ENCODE results near the gene NOL6. TPM values are rescaled to one million over a fixed set of nuclear protein-coding genes. Genes with fewer than 3 reads are reported as not detected.

The NOL6 gene
- total and polyA plus RNA-seq, 2 of the 8 experiments (the other 6 are each of a cell fraction or from before 2014, with no cell fraction given) = 44.0 to 55.0 TPM

DNA sequence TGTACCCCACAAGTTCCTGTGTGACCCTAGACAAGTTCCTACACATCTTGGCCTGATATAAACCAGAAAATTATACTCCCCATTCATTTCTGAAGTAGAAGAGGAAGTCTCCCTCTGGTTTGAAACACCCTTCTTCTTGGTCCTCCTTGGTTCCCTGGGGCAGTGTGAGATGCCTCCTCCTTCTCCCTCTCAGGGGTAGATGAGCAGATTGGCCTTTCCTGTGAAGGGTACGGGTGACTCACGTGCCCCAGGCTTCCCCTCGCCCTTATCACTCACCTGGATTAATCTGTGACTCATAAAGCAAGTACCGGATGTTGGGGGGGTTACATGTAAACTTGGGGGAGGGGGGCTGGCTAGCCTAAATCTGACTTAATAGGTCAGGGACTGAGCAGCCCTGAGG is 15.3 kb downstream of the NOL6 start:
- ChIA-PET POLR2A (ENCODE audit: partially characterized antibody) (interaction anchor here (0.8 to 2.9 kb wide), 8 partner anchors 9 to 55 kb away, joined by 3 to 19 read pairs (median 4); partner anchors contain the start of genes AQP3 and NOL6), CTCF (ENCODE audit: partially characterized antibody) (interaction anchor here (0.7 to 21.6 kb wide), 8 partner anchors 4 to 83 kb away, joined by 3 to 358 read pairs (median 4); partner anchors contain the start of genes AQP3 and NOL6)
- Histone ChIP-seq H3K18ac (ENCODE audit: extremely low read depth, low read length) (no peak overlapping the region), H3K23me2 (ENCODE audit: low read depth, low read length) (0 out of 2 replicates have a peak, but pooled peaks cover 1% of the 10 kb centered on the region), H2BK20ac (ENCODE audit: low read length) (no peak overlapping the region), H3K14ac (ENCODE audit: insufficient read length) (no peak overlapping the region), H3K4ac (replicated peaks; ENCODE audit: insufficient read length, low read depth, low read length) (no peak overlapping the region), H2AFZ (ENCODE audit: low read length) (no peak overlapping the region), H2BK120ac (replicated peaks; ENCODE audit: low read depth, low read length) (no peak overlapping the region), H4K91ac (replicated peaks; ENCODE audit: insufficient read length, low read length) (no peak overlapping the region), H3K9me3 (ENCODE audit: insufficient read depth in 2 of 2, low read depth in 1 of 2, low read length in 1 of 2) (no peaks in the 10 kb centered on the region), H3K79me2 (ENCODE audit: control insufficient read depth in 1 of 2, insufficient read depth in 2 of 2, low read length in 2 of 2) (no peaks in the 10 kb centered on the region), H4K8ac (ENCODE audit: extremely low read depth, insufficient read depth, low read length) (no peak overlapping the region), H3K79me1 (ENCODE audit: low read depth, low read length) (no peaks in the 10 kb centered on the region), H2BK15ac (ENCODE audit: low read length) (no peak overlapping the region), H2BK12ac (ENCODE audit: low read depth, low read length) (no peak overlapping the region), H3K4me1 (replicated peaks in 1 of 4; ENCODE audit: control insufficient read depth in 3 of 4, insufficient read depth in 4 of 4, low read length in 3 of 4) (0 out of 7 replicates have a peak, but pooled peaks cover 0 to under 1% (median 0%) of the 10 kb centered on the region in 4 experiments), H2BK5ac (ENCODE audit: low read depth, low read length) (no peak overlapping the region), H3K4me3 (ENCODE audit: extremely low read depth in 1 of 4, insufficient read depth in 2 of 4, low read depth in 3 of 4, low read length in 4 of 4) (no peak overlapping the region), H3K9ac (replicated peaks in 1 of 4; ENCODE audit: extremely low read depth in 1 of 4, low read depth in 3 of 4, low read length in 3 of 4) (no peak overlapping the region), H4K5ac (ENCODE audit: insufficient read length, low read depth, low read length) (no peak overlapping the region), H3K27ac (ENCODE audit: low read depth, low read length) (no peak overlapping the region), H3K27me3 (replicated peaks in 1 of 4; ENCODE audit: control insufficient read depth in 3 of 4, extremely low read depth in 1 of 4, insufficient read depth in 3 of 4, low read length in 3 of 4) (no peaks in the 10 kb centered on the region), H3K56ac (replicated peaks; ENCODE audit: insufficient read length, low read depth, low read length) (no peak overlapping the region), H4K20me1 (replicated peaks in 1 of 2; ENCODE audit: control insufficient read depth in 1 of 2, insufficient read depth in 2 of 2, low read length in 2 of 2) (peaks cover 0 to 8% of the 10 kb centered on the region in 2 experiments), H3K36me3 (ENCODE audit: control insufficient read depth in 2 of 4, insufficient read depth in 4 of 4, low read length in 3 of 4) (peaks cover 11 to 26% (median 19%) of the 10 kb centered on the region in 4 experiments; a peak in 6 of 8 replicates), H3K23ac (ENCODE audit: insufficient read length) (no peak overlapping the region), H2AK5ac (ENCODE audit: low read depth, low read length) (no peak overlapping the region), H3K4me2 (ENCODE audit: insufficient read depth in 1 of 2, low read depth in 2 of 2, low read length in 2 of 2) (no peak overlapping the region)
- TF ChIP-seq HDAC6 (IDR thresholded peaks at IDR 0.05; ENCODE audit: low read depth, low read length) = no peak
- no peak for TF ChIP-seq TBP (IDR thresholded peaks at IDR 0.05; ENCODE audit: low read depth, low read length)
- TF ChIP-seq PHF8 (conservative IDR thresholded peaks at IDR 0.05; ENCODE audit: low read depth, low read length) = no peak
- no peak for TF ChIP-seq CBX8 (IDR thresholded peaks at IDR 0.05; ENCODE audit: borderline replicate concordance, low read depth, low read length)
- TF ChIP-seq TCF12 (IDR thresholded peaks at IDR 0.05; ENCODE audit: low read depth, low read length) = no peak
- TF ChIP-seq FOSL1 (IDR thresholded peaks at IDR 0.05; ENCODE audit: insufficient read depth, low read depth, low read length) = no peak
- no peak for TF ChIP-seq SIRT6 (IDR thresholded peaks at IDR 0.05; ENCODE audit: low read length)
- no peak for TF ChIP-seq JUND (IDR thresholded peaks at IDR 0.05; ENCODE audit: low read length)
- no peak for TF ChIP-seq SAP30 (IDR thresholded peaks at IDR 0.05; ENCODE audit: insufficient read depth, insufficient replicate concordance, low read length)
- no peak for TF ChIP-seq TAF1 (IDR thresholded peaks at IDR 0.05; ENCODE audit: low read depth, low read length)
- FAIRE-seq (no peak), DNase-seq (ENCODE audit: low read depth in 1 of 2, low spot score in 2 of 2) (no peak)
- WGBS, 2 experiments (ENCODE audit: extremely low coverage in 1 of 2, insufficient coverage in 1 of 2, insufficient read length in 1 of 2, insufficient replicate concordance in 2 of 2, low coverage in 1 of 2, low lambda C conversion rate in 2 of 2, missing lambda C conversion rate in 1 of 2) = 89% methylated on average over 4 of the region's 4 CpGs; no CpG with 5 or more reads in 1 of the 2 experiments
